Measurements from ENCODE around the gene GLIPR1. TPM values are rescaled to one million over a fixed set of nuclear protein-coding genes. Genes with fewer than 3 reads are reported as not detected.

Gene GLIPR1
- total RNA-seq, 1 experiment from 2014 or later: 0.13 TPM

DNA sequence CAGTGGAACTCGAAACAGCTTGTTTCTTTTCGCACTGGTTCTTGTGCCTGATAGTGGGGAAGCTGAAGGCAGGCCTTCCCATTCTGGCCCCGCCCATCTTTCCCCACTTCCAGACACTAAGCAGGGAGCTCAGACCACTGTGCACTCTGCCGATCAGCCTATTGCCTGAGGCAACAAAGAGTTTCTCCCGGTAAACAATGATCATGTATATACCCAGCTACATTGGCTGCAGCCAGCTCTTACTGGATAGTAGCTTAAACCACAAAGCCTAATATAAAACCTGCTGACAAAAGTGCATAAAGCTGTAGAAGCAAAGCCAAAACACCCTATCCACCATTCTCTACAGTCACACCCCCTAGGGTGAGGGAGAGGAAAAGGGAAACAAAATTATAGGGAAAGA is 24.7 kb upstream of the GLIPR1 start:
- Histone ChIP-seq H3T11ph (ENCODE audit: low read length) (no peak overlapping the region), H3K18ac (ENCODE audit: insufficient read length, low read depth, low read length) (no peak overlapping the region), H3K23me2 (ENCODE audit: insufficient read length, low read depth, low read length, poor library complexity, severe bottlenecking) (no peaks in the 10 kb centered on the region), H2BK5ac (ENCODE audit: insufficient read length, low read length) (no peak overlapping the region), H3K4me2 (ENCODE audit: insufficient read depth, insufficient read length, low read length) (no peak overlapping the region), H3K27me3 (ENCODE audit: insufficient read depth, low read length) (no peaks in the 10 kb centered on the region), H3K14ac (ENCODE audit: insufficient read depth, low read length) (no peak overlapping the region), H2BK20ac (ENCODE audit: low read depth, low read length, poor library complexity, severe bottlenecking) (no peak overlapping the region), H3K4ac (ENCODE audit: low read depth, low read length) (no peak overlapping the region), H4K91ac (ENCODE audit: insufficient read length, low read depth, low read length) (no peak overlapping the region), H3K23ac (ENCODE audit: insufficient read length, low read depth, low read length) (no peak overlapping the region), H4K8ac (replicated peaks; ENCODE audit: insufficient read length, low read depth, low read length) (no peak overlapping the region), H3K79me1 (ENCODE audit: insufficient read depth, low read depth, low read length, poor library complexity, severe bottlenecking) (no peaks in the 10 kb centered on the region), H2BK12ac (ENCODE audit: insufficient read length, low read depth, low read length) (no peak overlapping the region), H3K9ac (ENCODE audit: extremely low read depth, insufficient read length, low read length) (no peak overlapping the region), H4K5ac (ENCODE audit: insufficient read length, low read depth, low read length) (no peak overlapping the region), H2AK5ac (ENCODE audit: insufficient read length, low read length) (no peak overlapping the region), H4K20me1 (ENCODE audit: control insufficient read depth, insufficient read depth, insufficient read length) (no peaks in the 10 kb centered on the region), H3K79me2 (ENCODE audit: insufficient read depth, low read length) (no peaks in the 10 kb centered on the region), H2AFZ (ENCODE audit: low read length) (no peak overlapping the region), H3K56ac (ENCODE audit: insufficient read length, low read depth, low read length) (no peak overlapping the region), H3K4me1 (ENCODE audit: insufficient read depth, low read length) (no peaks in the 10 kb centered on the region), H3K27ac (ENCODE audit: insufficient read length, low read depth, low read length) (no peak overlapping the region), H2BK15ac (ENCODE audit: low read depth, low read length) (no peak overlapping the region), H2BK120ac (ENCODE audit: low read depth, low read length, poor library complexity, severe bottlenecking) (no peak overlapping the region), H3K9me3 (ENCODE audit: control insufficient read depth, low read depth, low read length) (no peaks in the 10 kb centered on the region)
- Mint-ChIP-seq H3K27me3 (ENCODE audit: low read depth) (no peaks in the 10 kb centered on the region), H3K4me3 (no peak overlapping the region), H3K9me3 (peaks cover 22 to 29% of the 10 kb centered on the region in 2 experiments), H3K27ac (no peak overlapping the region), H3K4me1 (0 out of 4 replicates have a peak, but pooled peaks cover 0 to 4% of the 10 kb centered on the region in 2 experiments), H3K36me3 (ENCODE audit: insufficient read depth in 1 of 3, low read depth in 3 of 3) (peaks cover 14 to 33% (median 17%) of the 10 kb centered on the region in 3 experiments)
- DNase-seq: no peak
- TF ChIP-seq CTCF (conservative IDR thresholded peaks at IDR 0.05): no peak
- no CpG with 5 or more reads among the region's 5 CpGs for WGBS (ENCODE audit: extremely low coverage, insufficient read length, low lambda C conversion rate)
